ENCODE data around the gene CNOT6.
"Not testable (repeated sequence)": the region's sequence is repeated elsewhere in the genome, so short reads cannot be mapped to it uniquely, and the experiment has no call there.

CNOT6 gene

DNA sequence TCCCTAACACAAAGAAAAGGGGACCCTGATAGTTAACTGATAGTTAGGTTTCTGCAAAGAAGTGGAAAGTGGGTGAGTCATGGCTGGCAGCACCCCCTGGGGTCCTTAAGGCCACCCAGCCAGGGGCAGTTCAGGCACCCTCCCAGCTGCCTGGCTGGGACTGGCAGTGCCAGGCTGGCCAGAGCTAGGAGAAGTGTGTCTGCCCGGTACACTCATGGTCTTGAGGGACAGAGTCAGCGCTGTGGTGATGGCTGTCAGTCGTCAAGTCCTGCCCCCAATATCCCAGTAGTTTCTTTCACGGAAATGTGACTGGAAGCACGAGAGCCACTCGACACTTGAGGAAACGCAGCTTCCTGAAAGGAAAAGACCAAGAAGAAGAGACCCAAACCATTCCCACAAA is 22.3 kb upstream of the CNOT6 start:
- DNase-seq, result no peak

DNA sequence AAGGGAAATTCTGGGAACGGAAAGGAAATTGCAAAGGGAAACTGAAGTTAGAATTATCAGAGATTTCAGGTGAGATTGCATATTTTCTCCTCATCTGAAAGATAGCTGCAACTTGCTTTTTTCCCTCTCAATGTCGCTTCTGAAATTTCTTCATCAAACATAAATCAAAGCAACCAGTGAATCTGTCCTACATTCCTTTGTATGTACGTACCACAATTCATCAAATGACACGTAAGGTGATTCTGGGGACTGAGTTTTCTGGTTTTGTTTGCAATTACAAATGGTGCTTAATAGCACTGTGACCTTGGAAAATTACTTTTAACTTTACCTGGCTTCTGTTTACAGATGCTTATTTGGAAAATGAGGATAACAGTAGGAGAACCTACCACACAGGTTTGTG is 21.9 kb upstream of the CNOT6 start:
- no peak for DNase-seq

DNA sequence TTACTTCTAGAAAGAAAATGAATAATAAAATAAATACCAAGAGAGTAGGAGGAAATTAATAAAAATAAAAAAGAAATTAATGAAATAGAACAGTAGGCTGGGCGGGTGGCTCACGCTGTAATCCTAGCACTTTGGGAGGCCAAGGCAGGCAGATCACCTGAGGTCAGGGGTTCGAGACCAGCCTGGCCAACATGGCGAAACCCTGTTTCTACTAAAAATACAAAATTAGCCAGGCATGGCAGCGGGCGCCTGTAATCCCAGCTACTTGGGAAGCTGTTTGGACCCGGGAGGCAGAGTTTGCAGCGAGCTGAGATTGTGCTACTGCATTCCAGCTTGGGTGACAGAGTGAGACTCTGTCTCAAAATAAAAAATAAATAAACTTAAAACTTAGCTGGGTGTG is 20.8 kb upstream of the CNOT6 start:
- not testable (repeated sequence) for DNase-seq

DNA sequence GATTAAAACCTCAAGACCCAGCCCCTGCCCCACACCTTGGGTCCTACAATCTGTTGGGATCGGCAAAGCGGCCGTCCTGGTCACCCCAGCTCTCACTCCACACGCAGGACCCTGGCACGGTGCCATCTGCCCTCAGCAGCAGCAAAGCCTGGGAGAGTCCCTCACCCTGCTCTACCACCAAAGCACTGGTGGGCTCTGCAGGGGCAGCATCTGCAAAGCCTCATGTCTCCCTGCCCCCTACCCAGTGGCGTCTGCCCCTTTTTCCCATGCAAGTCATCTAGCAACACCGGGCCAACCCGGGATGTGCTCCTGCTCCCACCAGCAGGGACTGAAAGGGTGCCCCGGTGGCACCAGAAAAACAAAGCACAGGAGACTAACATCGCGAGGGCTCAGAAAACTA is 19.6 kb upstream of the CNOT6 start:
- no peak for DNase-seq

DNA sequence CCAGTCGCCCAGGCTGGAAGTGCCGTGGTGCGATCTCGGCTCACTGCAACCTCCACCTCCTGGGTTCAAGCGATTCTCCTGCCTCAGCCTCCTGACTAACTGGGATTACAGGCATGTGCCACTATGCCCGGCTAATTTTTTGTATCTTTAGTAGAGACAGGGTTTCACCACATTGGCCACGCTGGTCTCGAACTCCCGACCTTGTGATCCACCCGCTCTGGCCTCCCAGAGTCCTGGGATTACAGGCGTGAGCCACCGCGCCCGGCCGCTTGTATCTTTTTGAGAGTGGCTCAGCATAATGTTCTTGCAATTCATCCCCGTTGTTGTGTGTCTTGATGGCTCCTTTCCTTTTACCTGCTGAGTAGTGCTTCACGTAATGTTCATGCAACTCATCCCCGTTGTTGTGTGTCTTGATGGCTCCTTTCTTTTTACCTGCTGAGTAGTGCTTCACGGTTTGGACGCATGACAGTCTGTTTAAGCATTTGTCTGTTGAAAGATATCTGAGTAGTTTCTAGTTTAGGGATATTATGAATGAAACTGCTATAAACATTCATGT is 18.1 kb upstream of the CNOT6 start:
- DNase-seq, result not testable (repeated sequence)

DNA sequence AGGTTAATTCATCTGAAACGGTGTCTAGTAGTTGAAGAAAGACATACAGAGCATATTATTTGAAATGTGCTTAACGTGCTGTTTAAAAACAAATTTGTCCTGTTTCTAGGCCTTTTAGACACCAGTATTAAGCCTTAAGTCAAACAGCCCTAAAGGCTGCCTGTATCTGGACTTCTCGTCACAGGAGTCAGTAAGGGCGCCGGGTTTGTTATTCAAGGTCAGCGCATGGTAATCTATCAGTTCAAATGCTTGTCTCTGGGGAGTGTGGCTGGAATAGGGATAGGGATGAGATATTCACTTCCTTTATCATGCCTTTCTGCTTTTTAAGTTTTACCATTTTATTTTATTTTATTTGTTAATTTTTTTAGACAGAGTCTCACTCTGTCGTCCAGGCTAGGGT is 9.4 kb upstream of the CNOT6 start:
- no peak for DNase-seq

DNA sequence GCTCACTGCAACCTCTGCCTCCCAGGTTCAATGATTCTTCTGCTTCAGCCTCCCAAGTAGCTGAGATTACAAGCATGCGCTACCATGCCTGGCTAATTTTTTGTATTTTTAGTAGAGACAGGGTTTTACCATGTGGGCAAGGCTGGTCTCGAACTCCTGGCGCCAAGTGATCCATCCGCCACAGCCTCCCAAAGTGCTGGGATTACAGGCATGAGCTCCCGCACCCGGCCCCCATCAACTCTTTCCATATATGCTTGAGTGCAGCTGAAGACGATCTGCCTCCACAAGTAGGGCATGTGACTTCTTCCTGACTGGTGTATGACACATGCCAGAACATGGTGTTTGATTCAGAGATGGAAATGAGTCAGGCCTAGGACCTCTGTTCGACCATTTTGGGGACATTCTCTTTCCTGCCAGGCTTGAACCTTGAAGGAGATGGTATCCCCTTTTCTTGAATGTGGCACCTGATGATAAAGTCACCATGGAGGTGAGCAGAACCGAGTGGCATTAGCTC is 7.5 kb upstream of the CNOT6 start:
- no peak for DNase-seq

DNA sequence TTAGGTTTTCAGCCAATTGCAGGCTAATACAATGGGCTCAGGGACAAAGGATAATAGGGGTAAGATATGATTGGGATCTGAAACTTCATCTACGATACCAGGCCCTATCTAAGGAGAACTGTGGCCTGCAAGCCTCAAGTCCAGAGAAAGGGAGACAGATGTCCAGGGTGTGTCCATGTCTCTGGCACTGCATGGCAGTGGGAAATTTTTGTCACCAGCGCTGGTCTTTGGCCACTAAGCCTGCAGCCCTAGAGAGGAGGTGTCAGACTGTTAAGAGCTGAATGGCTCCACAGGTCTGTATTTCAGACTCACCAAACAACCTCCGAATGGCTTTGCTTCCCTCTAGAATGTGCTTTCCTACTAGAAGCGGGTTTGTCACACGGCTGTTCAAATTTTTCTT is 6.6 kb upstream of the CNOT6 start:
- no peak for DNase-seq

DNA sequence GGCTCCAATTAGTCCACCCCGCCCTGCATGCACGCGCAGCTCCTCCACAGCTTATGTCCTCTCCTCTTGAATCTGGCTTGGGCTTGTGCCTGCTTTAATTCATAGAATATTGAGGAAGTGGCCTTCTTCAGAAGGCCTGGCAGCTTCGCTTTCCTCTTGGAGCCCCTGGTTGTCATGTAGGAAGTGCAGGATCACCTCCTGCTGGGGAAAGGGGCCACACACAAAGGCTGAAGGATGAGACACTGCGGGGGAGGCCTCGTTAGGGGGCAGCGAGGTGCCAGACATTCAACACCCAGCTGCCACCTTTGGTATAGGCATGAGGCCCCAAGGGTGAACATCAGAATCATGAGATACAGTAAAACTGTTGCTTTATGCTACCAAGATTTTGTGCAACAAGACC is 2.7 kb upstream of the CNOT6 start:
- DNase-seq, result no peak

DNA sequence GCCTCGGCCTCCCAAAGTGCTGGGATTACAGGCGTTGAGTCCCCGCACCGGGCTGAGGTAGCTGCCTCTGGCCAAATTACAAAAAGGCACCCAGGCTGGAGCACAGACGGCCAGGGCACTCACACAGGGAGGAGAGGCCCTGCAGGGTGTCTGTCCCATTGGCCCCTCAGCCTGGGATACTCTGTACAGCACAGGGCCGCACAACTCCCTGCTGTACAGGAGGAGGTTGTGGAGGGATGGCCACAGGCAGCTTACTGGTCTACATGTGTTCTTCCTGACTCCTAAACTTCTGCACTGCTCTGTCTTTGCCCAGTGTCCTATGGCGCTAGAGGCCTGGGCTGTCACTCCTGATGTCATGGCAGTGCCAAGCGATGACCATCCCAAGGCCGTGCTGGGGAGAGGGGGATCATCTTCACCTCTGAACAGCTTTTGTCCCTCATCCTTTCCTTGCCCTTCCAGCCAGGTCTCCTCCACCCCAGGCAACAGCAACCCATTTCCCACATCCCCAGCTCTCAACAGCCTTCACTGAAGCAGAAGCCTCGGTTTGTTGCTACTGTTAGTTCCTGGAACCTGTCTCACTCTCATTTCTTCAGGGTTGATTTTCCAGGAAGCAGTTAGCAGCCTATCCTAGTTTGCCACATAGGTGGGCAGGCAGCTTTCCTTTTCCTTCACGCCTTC is 1.8 kb upstream of the CNOT6 start:
- no peak for DNase-seq

DNA sequence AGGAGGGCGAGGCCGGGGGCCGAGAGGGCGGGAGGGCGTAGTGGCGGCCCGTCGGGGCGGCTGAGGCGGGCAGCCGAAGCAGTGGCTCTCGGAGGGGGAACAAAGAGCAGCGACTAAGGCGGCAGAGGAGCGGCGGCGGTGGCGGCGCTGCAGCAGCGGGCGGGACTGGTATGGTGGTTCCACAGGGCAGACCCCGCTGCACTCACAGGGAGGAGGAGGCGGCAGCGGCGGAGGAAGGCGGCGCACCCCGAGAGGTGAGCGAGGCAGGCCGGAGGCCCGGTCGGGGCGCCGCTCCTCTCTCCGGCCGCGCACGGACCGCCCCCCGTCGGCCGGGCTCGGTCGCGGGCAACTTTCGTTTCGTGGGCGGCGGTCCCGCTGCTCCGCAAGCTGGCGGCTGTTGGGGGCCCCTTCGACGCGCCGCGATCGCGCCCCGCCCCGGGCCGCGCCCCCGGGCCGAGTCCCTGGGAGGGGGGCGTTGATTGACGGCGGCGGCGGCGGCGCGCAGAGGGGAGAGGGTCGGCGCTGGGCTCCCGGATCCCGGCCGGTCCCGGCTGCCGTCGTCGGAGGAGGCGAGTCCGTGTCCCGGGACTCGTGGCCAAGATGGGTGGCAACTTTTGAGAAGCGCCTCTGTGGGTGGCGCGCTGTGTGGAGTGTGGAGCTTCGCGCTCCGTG is 467 bp downstream of the CNOT6 start:
- peak; percentile 66 for DNase-seq

DNA sequence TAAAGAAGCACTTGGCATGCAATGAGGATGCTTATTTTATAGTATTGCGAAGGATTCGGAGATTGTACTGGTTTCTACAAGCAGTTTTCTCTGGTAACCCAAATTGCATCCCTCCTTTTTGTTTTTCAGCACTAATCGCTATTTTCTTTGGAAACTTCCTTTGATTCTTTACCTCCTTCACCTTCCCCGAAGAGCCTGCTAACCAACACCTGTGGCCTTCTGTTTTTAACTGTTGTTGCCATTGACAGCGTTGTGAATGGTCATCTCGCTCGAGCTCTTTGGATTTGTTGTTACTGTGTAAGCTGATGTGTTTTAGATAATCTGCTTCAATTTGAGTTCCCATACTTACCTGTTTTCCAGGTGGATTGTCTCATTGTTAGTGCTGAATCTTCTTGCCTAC is 1.1 kb downstream of the CNOT6 start:
- DNase-seq, result no peak

DNA sequence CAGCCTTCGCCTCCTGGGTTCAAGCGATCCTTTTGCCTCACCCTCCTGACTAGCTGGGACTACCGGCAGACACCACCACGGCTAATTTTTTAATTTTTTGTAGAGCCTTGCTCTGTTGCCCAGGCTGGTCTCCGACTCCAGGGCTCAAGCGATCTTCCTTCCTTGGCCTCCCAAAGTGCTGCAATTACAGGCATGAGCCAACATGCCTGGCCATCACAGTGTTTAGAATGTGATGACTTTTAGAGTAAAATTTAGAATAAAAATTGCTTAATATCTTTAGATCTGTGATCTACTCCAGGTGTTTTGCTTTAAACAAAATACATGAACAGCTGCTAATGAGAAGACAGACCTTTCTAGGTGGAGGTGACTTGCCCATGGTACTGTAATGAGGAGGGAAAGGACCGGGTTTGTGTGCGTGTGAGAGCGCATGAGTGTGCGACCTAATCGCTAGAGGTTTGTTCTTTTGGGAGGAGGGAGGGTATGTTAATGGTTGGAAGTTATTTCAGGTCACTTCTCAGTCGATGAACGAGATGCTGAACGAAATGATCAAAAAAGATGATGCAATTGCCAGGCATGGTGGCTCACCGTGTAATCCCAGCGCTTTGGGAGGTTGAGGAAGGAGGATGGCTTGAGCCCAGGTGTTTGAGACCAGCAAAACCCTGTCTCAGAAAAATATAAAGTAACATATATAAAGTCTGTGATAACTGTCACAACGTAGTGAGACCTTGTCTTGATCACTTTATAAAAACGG is 2.0 kb downstream of the CNOT6 start:
- DNase-seq, result no peak

DNA sequence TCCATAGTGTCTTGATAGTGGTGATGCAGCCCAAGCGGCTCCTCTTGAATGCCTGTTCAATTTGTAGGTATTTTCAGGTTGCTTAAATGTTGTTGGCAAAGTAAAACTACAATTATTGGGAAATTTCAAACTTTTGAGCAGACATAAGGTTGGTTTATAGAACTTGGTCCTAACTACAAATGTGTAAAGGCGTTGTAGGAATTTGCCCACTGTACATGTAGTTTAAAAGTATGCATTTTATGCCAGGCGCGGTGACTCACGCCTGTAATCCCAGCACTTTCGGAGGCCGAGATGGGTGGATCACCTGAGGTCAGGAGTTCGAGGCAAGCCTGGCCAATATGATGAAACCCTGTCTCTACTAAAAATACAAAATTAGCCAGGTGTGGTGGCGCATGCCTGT is 2.6 kb downstream of the CNOT6 start:
- not testable (repeated sequence) for DNase-seq

DNA sequence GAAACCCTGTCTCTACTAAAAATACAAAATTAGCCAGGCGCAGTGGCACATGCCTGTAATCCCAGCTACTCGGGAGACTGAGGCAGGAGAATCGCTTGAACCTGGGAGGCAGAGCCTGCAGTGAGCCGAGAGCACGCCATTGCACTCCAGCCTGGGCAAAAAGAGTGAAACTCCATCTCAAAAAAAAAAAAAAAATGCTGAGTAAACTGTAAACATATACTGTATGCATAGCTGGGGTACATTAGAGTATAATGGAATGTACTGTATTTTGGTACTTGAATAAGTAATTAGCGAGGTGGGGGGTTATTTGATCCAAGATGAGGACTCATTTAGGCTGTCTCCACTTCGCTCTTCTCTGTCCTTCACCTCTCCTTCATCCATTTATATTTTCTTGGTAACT is 3.7 kb downstream of the CNOT6 start:
- not testable (repeated sequence) for DNase-seq

DNA sequence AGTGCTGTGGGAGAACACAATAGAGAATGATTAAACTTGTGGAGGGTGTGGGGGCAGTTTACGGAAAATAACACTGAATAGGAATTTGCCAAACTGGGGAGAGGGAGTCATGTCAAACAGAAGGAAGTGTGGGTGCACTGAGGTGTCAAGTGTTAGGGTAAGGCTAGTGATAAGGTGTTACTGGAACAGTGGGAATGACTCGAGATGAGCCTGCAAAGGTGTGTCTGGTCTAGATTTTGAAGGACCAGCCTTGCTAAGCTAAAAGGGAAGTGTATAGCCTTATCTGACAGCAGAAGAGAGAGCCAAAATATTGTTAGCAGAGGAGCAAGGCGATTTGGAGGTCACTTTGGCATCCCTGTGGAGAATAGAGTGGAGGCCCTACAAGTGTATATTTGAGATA is 4.2 kb downstream of the CNOT6 start:
- DNase-seq, result no peak

DNA sequence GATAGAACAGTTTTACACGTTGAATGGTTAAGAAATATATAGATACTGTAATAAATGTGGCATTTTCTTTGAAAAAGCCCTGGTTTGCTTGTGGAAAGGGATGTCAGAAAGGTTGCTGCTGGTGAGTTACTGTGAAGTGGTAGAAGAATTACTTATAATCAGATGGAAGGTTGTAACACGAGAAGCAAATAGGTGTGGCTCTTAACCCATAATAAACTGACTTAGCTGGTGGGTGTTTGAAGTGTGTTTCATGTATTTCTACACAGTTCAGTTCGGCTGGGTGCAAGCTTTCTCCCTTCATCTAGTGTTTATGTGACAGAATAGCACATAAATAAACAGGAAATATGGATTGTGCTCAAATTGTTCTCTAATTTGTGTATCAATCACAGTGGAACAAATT is 5.5 kb downstream of the CNOT6 start:
- no peak for DNase-seq

DNA sequence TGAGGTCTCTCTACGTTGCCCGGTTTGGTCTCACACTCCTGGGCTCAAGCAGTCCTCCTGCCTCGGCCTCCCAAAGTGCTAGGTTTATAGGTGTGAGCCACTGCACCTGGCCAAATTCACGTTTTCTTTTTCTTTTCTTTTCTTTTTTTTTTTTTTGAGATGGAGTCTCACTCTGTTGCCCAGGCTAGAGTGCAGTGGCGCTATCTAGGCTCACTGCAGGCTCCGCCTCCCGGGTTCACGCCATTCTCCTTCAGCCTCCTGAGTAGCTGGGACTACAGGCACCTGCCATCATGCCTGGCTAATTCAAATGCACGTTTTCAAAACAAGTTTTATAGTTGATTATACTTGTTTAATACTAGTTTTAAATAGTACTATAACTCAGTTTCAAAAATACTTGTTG is 6.1 kb downstream of the CNOT6 start:
- DNase-seq, result not testable (repeated sequence)

DNA sequence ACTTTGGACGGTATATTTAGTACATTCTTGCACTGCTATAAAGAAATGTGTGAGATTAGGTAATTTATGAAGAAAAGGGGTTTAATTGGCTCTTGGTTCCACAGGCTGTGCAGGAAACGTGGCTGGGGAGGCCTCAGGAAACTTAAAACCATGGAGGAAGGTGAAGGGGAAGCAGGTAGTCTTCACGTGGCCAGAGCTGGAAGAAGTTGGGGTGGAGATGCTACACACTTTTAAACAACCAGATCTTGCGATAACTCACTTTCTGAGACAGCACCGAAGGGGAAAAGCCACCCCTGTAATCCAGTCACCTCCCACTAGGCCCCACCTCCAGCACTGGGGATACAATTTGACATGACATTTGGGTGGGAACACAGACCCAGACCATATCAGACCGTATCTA is 13.5 kb downstream of the CNOT6 start:
- DNase-seq, result no peak

DNA sequence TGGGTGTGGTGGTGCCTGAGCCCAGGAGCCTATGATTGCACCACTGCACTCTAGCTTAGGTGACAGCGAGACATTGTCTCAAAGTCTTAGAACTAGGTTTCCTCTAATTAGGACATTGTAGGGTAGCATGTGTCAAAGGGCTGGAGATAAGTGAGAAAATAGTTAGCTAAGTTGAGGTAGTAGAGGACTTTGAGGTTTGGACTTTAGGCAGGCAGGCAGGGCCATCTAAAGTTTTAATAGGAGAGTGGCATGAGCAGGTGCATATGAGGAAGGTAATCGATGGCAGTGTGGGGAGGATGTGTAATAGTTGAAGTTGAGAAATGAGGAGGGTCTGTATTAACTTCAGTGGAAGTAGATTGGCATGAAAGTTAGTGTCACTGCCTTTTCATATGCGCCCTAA is 21.1 kb downstream of the CNOT6 start:
- no peak for DNase-seq

DNA sequence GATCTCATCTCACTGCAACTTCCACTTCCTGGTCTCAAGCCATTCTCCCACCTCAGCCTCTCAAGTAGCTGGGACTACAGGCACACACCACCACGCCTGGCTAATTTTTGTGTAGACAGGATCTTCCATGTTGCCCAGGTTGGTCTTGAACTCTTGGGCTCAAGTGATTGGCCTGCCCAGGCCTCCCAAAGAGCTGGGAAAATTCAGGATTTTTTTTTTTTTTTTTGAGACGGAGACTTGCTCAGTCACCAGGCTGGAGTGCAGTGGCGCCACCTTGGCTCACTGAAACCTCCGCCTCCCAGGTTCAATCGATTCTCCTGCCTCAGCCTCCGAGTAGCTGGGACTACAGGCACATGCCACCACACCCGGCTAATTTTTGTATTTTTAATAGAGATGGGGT is 21.8 kb downstream of the CNOT6 start:
- not testable (repeated sequence) for DNase-seq

DNA sequence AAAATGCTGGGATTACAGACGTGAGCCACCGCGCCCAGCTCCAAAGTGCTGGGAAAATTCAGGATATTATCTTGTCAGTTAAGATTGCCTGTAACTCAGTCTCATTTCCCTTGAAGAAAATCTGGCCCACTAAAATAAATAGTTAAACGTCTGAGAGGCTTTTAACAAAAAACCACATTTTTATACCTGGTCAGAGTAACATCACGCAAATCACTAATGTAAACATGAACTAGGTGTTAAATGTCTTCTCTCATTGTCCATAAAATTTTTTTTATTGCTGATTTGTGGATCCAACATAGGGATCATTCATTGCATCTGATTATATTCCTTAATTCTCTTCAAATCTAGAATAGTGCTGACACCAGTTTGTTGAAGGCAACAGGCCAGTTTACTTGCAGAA is 22.3 kb downstream of the CNOT6 start:
- DNase-seq, result no peak

DNA sequence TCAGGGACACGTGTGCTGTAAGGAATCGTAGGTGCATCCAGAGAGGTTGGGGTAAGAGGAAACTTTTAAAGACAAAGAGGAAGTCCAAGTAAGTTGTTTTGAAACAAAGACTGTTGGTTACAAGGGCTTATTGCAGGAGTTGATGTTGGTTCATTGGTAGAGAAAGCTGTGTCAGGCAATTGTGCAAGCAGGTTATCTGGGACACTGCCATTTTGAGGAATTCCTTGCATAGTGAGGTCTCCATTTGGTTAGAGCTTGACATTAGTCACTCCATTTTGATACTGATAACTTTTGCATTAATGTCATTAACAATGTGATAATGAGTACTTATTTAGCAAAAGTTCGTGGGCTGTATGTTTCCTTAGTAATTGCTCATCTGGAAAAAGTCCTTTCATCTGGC is 24.9 kb downstream of the CNOT6 start:
- no peak for DNase-seq

DNA sequence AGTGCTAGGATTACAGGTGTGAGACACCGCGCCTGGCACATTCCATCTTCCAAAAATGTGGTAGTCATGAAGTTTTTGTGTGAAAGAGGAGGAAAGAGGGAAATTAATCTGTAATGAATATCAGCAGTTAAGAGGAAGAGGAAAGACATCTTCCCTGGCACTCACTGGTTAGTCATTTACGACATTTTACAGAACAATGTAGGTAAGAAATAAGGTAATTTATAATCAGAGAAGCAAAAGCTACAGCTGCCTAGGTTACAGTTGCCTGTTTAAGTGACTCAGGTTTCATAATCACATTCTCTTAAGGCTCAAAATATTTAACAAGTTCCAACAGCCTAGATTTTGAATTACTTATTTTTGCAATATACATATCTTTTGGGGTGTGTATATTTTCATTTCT is 26.9 kb downstream of the CNOT6 start:
- no peak for DNase-seq
